Lung (tissue), 12 donors: ENCODE measurements around the gene ADCY6. TPM values are rescaled to one million over a fixed set of nuclear protein-coding genes. Genes with fewer than 3 reads are reported as not detected.

ENCODE experiments used
- ATAC-seq: fragments of 200-7000 bp; cut with Tn5 transposase; one replicate; pipeline ENCODE4 v1.9.1; 2020; ENCODE audit warnings: moderate number of reproducible peaks; ENCODE audit not compliant: insufficient read depth, low FRiP score
- DNase-seq, 3 donors: peaks; one replicate each; pipeline ENCODE4 v3.0.0-alpha.2; 2013 to 2017
- H3K27ac ChIP-seq, 2 donors: one replicate each; pipeline ENCODE4 v1.5.1; 2013; ENCODE audit warnings: mild to moderate bottlenecking in 2 of 2, moderate library complexity in 2 of 2, control low read depth in 1 of 2, inconsistent platforms in 1 of 2, low read depth in 1 of 2, low read length in 1 of 2
- H3K27me3 ChIP-seq, 3 donors: one replicate each; pipeline ENCODE4 v1.5.1; 2013; ENCODE audit warnings: low read length in 2 of 3; ENCODE audit not compliant: control insufficient read depth in 3 of 3, insufficient read depth in 3 of 3
- H3K36me3 ChIP-seq, 4 donors: one replicate each; pipeline ENCODE4 v1.5.1; 2013; ENCODE audit warnings: low read length in 4 of 4, mild to moderate bottlenecking in 1 of 4, moderate library complexity in 1 of 4; ENCODE audit not compliant: control insufficient read depth in 4 of 4, insufficient read depth in 4 of 4
- H3K4me1 ChIP-seq, 5 donors: one replicate each; pipeline ENCODE4 v1.5.1; 2013; ENCODE audit warnings: low read length in 5 of 5, mild to moderate bottlenecking in 2 of 5, moderate library complexity in 1 of 5; ENCODE audit not compliant: control insufficient read depth in 5 of 5, insufficient read depth in 5 of 5
- H3K4me3 ChIP-seq: one replicate; pipeline ENCODE4 v1.5.1; 2013; ENCODE audit warnings: mild to moderate bottlenecking, control low read depth, moderate library complexity
- H3K9ac ChIP-seq, 2 donors: one replicate each; pipeline ENCODE4 v1.5.1; 2013; ENCODE audit warnings: low read length in 2 of 2, control low read depth in 1 of 2; ENCODE audit not compliant: insufficient read depth in 1 of 2
- H3K9me3 ChIP-seq, 4 donors: one replicate each; pipeline ENCODE4 v1.5.1; 2013; ENCODE audit warnings: low read length in 3 of 4, mild to moderate bottlenecking in 1 of 4, moderate library complexity in 1 of 4; ENCODE audit not compliant: control insufficient read depth in 4 of 4, insufficient read depth in 3 of 4
- WGBS, 2 donors: extraction: QIAGEN DNeasy Blood & Tissue Kit; methylation state at CpG; one replicate each; pipeline ENCODE4 v1.1.7; 2013; 5-methylcytosine and 5-hydroxymethylcytosine counted together
- polyA plus RNA-seq, 2 donors: library from polyadenylated mRNA; stranded (reverse); fragments of 200-250 nt; gene quantifications; one replicate each; pipeline ENCODE4 v1.2.1, GENCODE V29; 2013
- total RNA-seq, 2 donors: library from RNA; depleted of rRNA in 1 of 2; stranded (reverse); fragments of >200 nt in 1 of 2; gene quantifications; one replicate each; pipeline ENCODE4 v1.2.1, GENCODE V29; 2014 to 2021
- TF ChIP-seq, protein P1 (sequence below): IDR thresholded peaks from 2 replicates; pipeline ENCODE4 v1.5.1; 2012; ENCODE audit warnings: mild to moderate bottlenecking; ENCODE audit errors: control extremely low read depth, extremely low read depth
- donor health status: control.
- donor health status: control.
- donor health status: Bipolar disorder and iron deficiency.
- donor health status: healthy.
- donor health status: DM: yes; HTN: yes; CAD: no.

Gene ADCY6
- total and polyA plus RNA-seq, 4 donors: 14.4 to 37.0 (median 26.2) TPM

DNA sequence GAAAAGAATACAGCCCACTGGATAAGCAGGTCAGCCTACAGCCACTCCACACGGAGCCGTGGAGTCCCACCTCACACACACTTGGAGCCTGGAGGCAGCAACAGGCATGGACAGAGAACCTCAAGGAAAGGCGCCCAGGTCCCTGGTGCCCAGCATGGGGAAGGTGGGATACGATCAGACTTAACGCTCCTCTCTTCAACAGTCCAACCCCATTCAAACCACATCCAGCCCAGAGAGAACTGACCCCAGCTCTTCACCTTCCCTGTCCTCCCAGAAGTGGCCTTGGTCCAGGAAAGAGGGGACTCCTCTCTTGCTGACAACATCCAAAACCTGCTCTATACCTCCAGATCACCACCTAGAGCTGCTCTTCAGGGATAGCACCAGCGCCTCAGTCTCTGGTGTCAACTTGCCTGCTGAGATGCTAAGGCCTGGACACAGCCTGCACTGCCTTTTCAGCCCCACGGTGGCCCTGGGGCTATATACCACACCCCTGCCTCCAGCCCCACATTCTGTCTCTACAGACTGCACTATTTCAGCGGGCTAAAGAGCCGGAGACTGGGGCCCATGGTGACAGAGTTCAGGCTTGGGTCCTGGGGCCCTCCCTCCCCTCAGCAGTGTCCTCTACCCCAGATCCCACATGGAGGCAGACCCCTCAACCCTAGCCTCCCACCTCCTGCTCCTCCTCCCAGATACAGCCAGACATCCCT lies 7.0 kb downstream of the ADCY6 start:
- no peak for ATAC-seq
- Histone ChIP-seq H3K4me1 (peaks cover 0 to 17% (median 3%) of the 10 kb centered on the region in 5 donors), H3K9me3 (no peaks in the 10 kb centered on the region), H3K4me3 (no peak overlapping the region), H3K27ac (peak overlapping the region in 1 of 2 donors; percentile 81), H3K9ac (no peak overlapping the region), H3K36me3 (peaks cover 0 to 11% (median 4%) of the 10 kb centered on the region in 4 donors), H3K27me3 (no peaks in the 10 kb centered on the region)
- DNase-seq: no peak
- WGBS, 2 donors: 88 to 92% methylated on average over 9 of the region's 9 CpGs
- TF ChIP-seq, protein P1, sequence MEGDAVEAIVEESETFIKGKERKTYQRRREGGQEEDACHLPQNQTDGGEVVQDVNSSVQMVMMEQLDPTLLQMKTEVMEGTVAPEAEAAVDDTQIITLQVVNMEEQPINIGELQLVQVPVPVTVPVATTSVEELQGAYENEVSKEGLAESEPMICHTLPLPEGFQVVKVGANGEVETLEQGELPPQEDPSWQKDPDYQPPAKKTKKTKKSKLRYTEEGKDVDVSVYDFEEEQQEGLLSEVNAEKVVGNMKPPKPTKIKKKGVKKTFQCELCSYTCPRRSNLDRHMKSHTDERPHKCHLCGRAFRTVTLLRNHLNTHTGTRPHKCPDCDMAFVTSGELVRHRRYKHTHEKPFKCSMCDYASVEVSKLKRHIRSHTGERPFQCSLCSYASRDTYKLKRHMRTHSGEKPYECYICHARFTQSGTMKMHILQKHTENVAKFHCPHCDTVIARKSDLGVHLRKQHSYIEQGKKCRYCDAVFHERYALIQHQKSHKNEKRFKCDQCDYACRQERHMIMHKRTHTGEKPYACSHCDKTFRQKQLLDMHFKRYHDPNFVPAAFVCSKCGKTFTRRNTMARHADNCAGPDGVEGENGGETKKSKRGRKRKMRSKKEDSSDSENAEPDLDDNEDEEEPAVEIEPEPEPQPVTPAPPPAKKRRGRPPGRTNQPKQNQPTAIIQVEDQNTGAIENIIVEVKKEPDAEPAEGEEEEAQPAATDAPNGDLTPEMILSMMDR: no peak

DNA sequence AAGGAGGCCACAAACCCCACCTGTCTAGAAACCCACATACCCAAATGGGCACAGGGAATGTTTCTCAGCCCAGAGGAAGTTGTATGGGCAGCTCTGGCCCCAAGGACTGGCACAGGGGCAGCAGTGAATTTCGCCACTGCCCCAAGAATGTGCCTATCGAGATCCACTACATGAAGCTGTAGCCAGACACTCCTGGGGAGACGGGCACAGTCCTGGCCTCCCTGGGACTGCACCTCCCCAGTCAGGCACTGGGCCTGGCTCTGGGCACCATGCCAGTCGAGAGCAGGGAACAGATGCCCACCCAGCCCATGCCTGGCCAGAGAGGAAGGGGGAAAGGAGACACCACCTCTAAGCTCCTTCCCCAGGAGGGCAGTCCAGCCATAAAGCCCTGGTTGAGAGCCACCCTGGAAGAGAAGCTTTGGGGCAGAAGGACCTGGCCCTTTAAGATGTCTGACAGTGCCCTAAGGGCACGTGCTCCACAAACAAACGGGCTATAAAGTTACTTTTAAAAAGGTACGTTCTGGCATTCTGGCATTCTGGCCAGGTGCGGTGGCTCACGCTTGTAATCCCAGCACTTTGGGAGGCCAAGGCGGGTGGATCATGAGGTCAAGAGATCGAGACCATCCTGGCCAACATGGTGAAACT lies 8.4 kb downstream of the ADCY6 start:
- Histone ChIP-seq H3K27ac (peak overlapping the region; percentile 18 to 81), H3K9ac (no peak overlapping the region), H3K27me3 (no peaks in the 10 kb centered on the region), H3K4me3 (no peak overlapping the region), H3K36me3 (peaks cover 0 to 21% (median 4%) of the 10 kb centered on the region in 4 donors), H3K9me3 (no peaks in the 10 kb centered on the region), H3K4me1 (peaks cover 0 to 13% (median 0%) of the 10 kb centered on the region in 5 donors)
- TF ChIP-seq, protein P1: no peak
- DNase-seq: no peak
- WGBS, 2 donors: 75 to 81% methylated on average over 11 of the region's 11 CpGs
- ATAC-seq: no peak

DNA sequence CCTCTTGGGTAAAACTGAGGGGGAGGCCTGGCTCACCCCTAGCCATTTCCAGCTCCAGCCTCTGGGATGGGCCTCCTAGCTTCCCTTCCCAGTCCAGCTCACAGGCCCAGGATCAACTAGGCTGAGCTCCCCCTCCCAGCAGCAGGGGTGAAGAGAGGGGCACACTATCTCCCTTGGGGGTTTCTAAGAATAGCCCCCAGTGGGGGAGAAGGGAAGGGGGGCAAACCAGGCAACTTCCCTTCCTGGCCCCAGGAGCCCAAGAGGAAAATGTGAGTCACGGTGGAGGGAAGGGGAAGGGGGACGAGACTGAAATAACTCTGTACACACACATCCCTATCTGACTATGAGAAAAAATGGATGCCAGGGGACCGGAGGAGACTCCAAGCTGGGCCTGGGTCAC lies 9.0 kb downstream of the ADCY6 start:
- Histone ChIP-seq H3K36me3 (peaks cover 0 to 24% (median 4%) of the 10 kb centered on the region in 4 donors), H3K27ac (peak overlapping the region in 1 of 2 donors; percentile 81), H3K9me3 (no peaks in the 10 kb centered on the region), H3K27me3 (no peaks in the 10 kb centered on the region), H3K9ac (no peak overlapping the region), H3K4me3 (no peak overlapping the region), H3K4me1 (peaks cover 0 to 13% (median 0%) of the 10 kb centered on the region in 5 donors)
- TF ChIP-seq, protein P1: no peak
- DNase-seq: peak in 1 of 3 donors; percentile 35
- 28 to 39% methylated on average over 3 of the region's 3 CpGs for WGBS, 2 donors
- no peak for ATAC-seq
